Activated T-helper 9 cell treated with anti-CD3 and anti-CD28 coated beads, Interleukin-2, amount 50 U/mL, for 16 hours (primary cell): ENCODE measurements around the gene ATP6V1E1.
"Not testable (repeated sequence)": the region's sequence is repeated elsewhere in the genome, so short reads cannot be mapped to it uniquely, and the experiment has no call there.

Experiments used
- DNase-seq: peaks from one replicate; pipeline ENCODE4 v3.0.0-alpha.2; 2020; ENCODE audit warnings: low read depth

ATP6V1E1 gene

GRCh38 chr22:17581056-17581455 lies 47.5 kb downstream of the ATP6V1E1 start:
- DNase-seq, result no peak

GRCh38 chr22:17580441-17581031 lies 48.0 kb downstream of the ATP6V1E1 start:
- no peak for DNase-seq

- DNase-seq, result no peak
These were observed 49.0 kb downstream of the ATP6V1E1 start for GRCh38 chr22:17579535-17579981.

- DNase-seq, result no peak
These were observed 50.3 kb downstream of the ATP6V1E1 start for GRCh38 chr22:17578136-17578754.

GRCh38 chr22:17576470-17576869 lies 52.1 kb downstream of the ATP6V1E1 start:
- DNase-seq, result no peak

- DNase-seq, result no peak
These were observed 52.9 kb downstream of the ATP6V1E1 start for GRCh38 chr22:17575681-17576080.

- no peak for DNase-seq
These were observed 53.4 kb downstream of the ATP6V1E1 start for GRCh38 chr22:17575151-17575550.

- DNase-seq, result no peak
These were observed 57.5 kb downstream of the ATP6V1E1 start for GRCh38 chr22:17570851-17571631.

GRCh38 chr22:17569971-17570511 lies 58.5 kb downstream of the ATP6V1E1 start:
- no peak for DNase-seq

- no peak for DNase-seq
These were observed 61.8 kb downstream of the ATP6V1E1 start for GRCh38 chr22:17566776-17567175.

- not testable (repeated sequence) for DNase-seq
These were observed 62.4 kb downstream of the ATP6V1E1 start for GRCh38 chr22:17566016-17566687.

GRCh38 chr22:17563936-17564391 lies 64.6 kb downstream of the ATP6V1E1 start:
- DNase-seq, result no peak

- DNase-seq, result no peak
These were observed 65.4 kb downstream of the ATP6V1E1 start, which contains the start of gene SLC25A18 for GRCh38 chr22:17562906-17563870. SLC25A18 (plus strand) TSS chr22:17563498; CDS start chr22:17579945, 16,447 bp downstream.

- DNase-seq, result no peak
These were observed 69.4 kb downstream of the ATP6V1E1 start for GRCh38 chr22:17559188-17559587.

GRCh38 chr22:17554814-17555213 lies 73.7 kb downstream of the ATP6V1E1 start:
- no peak for DNase-seq

GRCh38 chr22:17552737-17553136 lies 75.8 kb downstream of the ATP6V1E1 start:
- DNase-seq, result no peak

GRCh38 chr22:17549655-17550054 lies 78.9 kb downstream of the ATP6V1E1 start:
- DNase-seq, result no peak

- no peak for DNase-seq
These were observed 79.4 kb downstream of the ATP6V1E1 start for GRCh38 chr22:17549183-17549582.

GRCh38 chr22:17548756-17549035 lies 79.9 kb downstream of the ATP6V1E1 start:
- DNase-seq, result no peak

GRCh38 chr22:17548010-17548755 lies 80.4 kb downstream of the ATP6V1E1 start:
- no peak for DNase-seq
